Stomach (tissue), 4 donors: Measurements from ENCODE around the gene ZNF141.

Experiments
- EP300 ChIP-seq: sonication (generic); formaldehyde crosslinking; IDR thresholded peaks from one replicate; pipeline ENCODE4 v1.6.1; 2017; ENCODE audit warnings: antibody characterized with exemption
- POLR2AphosphoS5 ChIP-seq, 3 donors: sonication (generic); formaldehyde crosslinking; IDR thresholded peaks; one replicate each; pipeline ENCODE4 v1.6.1; 2016; ENCODE audit warnings: antibody characterized with exemption in 3 of 3
- TF ChIP-seq, protein P1 (sequence below), 7 experiments: fragments of 450-650 bp in 4 of 7; fragments of 200-600 bp in 3 of 7; sonication (generic) in 3 of 7; IDR thresholded peaks; one replicate each; pipeline ENCODE4 v1.5.1; 2016 to 2019; ENCODE audit warnings: antibody characterized with exemption in 7 of 7, control low read depth in 2 of 7, mild to moderate bottlenecking in 1 of 7

DNA sequence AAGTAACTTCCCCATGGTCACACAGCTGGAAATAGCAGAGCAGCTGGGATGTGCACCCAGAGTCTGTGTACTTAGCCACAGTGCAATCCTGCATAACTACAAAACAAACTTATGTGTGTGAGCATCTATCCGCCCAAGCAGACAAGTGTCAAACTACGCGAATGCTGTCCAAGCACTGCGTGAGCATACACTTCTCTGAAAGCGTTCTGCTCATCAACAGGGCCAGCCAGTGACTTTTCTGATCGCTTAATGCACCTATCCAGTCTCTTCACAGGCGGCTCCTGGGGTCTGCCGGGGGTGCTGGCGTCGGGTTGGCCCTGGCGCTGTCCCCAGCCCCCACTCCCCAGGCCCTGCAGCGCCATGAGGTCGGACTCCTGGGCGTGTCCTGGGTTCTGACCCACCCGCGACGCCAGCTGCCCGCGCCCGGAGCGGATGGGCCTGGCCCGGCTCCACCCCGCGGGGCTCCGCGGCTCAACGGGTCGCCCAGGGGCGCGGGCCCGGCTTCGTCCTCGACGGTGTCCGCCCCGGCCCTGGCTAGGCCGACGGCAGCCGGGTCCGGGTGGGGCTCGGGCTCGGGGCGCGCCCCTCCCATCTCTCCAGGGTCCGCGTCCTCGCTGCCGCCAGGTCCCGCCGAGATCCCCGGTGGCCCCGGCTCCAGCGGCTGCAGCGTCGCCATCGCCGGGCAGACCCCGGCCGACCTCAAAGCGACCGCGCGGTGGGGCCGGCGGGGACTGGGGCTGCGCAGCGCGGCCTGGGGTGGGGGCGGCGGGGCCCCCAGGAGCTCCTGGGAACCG, 1.3 kb upstream of the ZNF141 start:
- TF ChIP-seq, protein P1, sequence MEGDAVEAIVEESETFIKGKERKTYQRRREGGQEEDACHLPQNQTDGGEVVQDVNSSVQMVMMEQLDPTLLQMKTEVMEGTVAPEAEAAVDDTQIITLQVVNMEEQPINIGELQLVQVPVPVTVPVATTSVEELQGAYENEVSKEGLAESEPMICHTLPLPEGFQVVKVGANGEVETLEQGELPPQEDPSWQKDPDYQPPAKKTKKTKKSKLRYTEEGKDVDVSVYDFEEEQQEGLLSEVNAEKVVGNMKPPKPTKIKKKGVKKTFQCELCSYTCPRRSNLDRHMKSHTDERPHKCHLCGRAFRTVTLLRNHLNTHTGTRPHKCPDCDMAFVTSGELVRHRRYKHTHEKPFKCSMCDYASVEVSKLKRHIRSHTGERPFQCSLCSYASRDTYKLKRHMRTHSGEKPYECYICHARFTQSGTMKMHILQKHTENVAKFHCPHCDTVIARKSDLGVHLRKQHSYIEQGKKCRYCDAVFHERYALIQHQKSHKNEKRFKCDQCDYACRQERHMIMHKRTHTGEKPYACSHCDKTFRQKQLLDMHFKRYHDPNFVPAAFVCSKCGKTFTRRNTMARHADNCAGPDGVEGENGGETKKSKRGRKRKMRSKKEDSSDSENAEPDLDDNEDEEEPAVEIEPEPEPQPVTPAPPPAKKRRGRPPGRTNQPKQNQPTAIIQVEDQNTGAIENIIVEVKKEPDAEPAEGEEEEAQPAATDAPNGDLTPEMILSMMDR (IDR thresholded peaks at IDR 0.05), result no peak
- TF ChIP-seq POLR2AphosphoS5 (IDR thresholded peaks at IDR 0.05) (no peak), EP300 (no peak)
